Right ventricle myocardium superior (tissue), 1 donor: ENCODE measurements around the gene PITPNM3. TPM values are rescaled to one million over a fixed set of nuclear protein-coding genes. Genes with fewer than 3 reads are reported as not detected.
A peak's percentile ranks its signal among the peaks of the same experiment; 100 is the strongest.
"Not testable (repeated sequence)": the region's sequence is repeated elsewhere in the genome, so short reads cannot be mapped to it uniquely, and the experiment has no call there.

Source experiments
- ATAC-seq: fragments of 200-7000 bp; cut with Tn5 transposase; one replicate; pipeline ENCODE4 v1.9.1; 2020; ENCODE audit warnings: mild to moderate bottlenecking; ENCODE audit not compliant: poor library complexity
- DNase-seq: peaks from one replicate; pipeline ENCODE4 v3.0.0-alpha.2; 2020
- intact Hi-C: fragments of 100-400 bp; cut with DNase I; formaldehyde crosslinking; loops from one replicate; pipeline ENCODE4 v1.11.2; 2022
- total RNA-seq: library from RNA; stranded (reverse); fragmentation: NEBNext Ultra II Directional; extraction: Animal tissue kit (Norgen Biotek cat#: 25700); gene quantifications from one replicate; pipeline ENCODE4 v1.2.1, GENCODE V29; 2021
- donor health status: DM: no; HTN: yes; CAD: no; lungs with severe emphysema.

PITPNM3 gene
- total RNA-seq, 1 donor from 2014 or later: 0.27 TPM

DNA sequence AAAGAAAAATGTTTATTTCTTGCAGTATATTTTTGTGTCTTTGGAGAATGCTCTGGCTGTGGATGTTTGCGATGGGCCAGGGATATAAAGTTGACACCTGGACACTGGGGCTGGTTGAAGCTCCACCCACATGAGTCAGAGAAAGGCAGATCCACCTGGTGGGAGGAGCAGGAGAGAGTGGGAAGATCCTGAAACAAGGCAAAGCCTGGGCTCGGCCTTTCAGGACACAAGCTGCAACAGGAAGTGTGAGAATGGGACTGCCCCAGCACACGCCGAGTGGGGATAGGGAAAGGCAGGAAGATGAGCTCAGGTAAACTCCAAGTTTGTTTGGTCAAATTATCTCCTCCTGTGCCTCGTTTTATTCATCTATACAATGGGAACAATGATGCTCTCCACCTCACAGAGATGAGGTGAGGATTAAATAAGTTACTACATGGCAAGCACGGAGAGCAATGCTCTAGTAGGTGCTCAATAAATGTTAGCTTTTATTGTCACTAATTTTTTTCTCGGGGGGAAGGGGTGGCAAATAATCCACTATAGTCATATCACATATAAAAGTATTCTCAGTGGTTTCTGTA lies 21.4 kb upstream of the PITPNM3 start:
- ATAC-seq: no peak

GRCh38 chr17:6576038-6576785 lies 19.9 kb upstream of the PITPNM3 start:
- intact Hi-C loops: no loop called here
- ATAC-seq (no peak), DNase-seq (no peak)

More for the DNA sequence above, 21.4 kb upstream of the PITPNM3 start:
- no peak for DNase-seq
- intact Hi-C loops: no loop called here

DNA sequence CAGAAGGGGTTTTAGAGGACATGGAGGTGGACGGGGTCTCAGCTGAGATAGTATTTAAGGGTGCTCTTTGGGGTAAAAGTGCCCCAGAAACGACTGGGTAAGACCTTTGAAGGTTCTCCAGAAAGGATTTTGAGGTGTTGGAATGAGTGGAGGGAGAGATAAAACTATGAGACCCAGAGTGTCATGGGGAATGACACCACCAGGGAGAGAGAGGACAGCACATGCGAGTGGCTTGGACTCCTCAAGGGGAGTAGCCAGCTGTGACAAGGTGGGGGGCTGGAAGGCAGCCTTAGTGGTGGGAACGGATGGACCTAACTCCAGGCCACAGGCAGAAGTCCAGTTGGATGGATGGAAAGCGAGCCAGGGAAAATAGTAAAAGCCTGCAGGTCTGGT lies 19.2 kb upstream of the PITPNM3 start:
- DNase-seq (no peak), ATAC-seq (no peak)
- intact Hi-C loops: no loop called here

DNA sequence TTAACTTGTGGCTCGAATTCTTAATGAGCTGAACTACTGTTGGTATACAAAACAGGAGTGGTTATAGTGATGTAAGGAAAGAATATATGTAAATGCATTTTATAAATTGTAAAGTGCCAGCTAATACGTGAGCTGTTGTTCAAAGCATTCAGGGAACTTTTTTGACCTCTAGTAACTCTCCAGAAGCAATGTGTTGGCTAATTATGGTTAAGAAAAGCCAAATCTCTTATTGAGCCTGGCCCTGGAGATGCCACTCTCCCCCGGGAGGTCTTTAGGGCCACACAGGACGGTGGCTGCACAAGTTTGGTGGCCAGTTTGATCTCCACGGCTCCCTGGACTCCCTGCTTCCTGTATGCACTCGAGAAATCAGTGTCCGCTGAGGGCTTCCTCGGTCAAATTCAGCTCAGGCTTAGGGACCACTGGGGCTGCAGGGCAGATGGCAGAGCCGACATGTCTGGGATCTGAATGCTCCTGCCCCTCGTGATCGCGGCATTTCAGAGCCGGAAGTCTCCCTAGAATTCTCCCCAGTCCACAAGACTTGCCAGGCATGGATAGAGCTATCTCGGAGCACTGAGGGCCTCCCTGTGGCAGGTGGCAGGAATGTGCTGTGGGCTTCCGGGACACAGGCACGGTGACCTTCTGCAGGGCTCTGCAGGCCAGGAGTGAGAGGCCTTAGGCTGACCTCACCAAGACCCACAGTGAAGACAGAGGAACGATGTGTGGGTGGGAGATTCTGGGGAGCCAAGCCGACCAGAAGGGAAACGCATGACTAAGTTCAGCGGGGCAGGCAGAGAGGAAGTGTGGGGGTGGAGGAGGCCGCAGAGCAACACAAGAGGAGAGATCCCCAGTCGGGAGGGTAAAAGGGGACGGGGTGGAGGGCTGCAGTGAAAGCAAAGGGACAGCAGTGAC lies 18.6 kb upstream of the PITPNM3 start:
- intact Hi-C loops: no loop called here
- ATAC-seq (peak; percentile 78), DNase-seq (no peak)

GRCh38 chr17:6573982-6574686 lies 17.8 kb upstream of the PITPNM3 start:
- ATAC-seq: no peak
- intact Hi-C loops: no loop called here
- DNase-seq: no peak

DNA sequence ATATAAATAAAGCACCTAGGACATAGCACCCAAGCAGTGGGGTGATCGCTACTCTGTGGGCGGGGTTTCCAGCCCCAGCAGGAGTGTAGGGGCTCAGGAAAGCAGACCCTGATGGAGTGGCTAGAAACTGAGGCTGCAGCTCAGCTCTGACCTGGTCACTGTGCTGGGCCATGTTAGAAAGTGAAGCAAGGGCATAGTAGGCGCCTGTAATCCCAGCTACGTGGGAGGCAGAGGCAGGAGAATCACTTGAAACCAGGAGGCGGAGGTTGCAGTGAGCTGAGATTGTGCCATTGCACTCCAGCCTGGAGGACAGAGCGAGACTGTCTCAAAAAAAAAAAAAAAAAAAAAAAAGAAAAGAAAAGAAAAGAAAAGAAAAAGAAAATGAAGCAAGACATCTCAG lies 17.1 kb upstream of the PITPNM3 start:
- DNase-seq, intact Hi-C loops, ATAC-seq: not testable (repeated sequence)

- ATAC-seq (no peak), DNase-seq (no peak)
- intact Hi-C loops: no loop called here
These were observed 16.6 kb upstream of the PITPNM3 start for GRCh38 chr17:6572972-6573370.

DNA sequence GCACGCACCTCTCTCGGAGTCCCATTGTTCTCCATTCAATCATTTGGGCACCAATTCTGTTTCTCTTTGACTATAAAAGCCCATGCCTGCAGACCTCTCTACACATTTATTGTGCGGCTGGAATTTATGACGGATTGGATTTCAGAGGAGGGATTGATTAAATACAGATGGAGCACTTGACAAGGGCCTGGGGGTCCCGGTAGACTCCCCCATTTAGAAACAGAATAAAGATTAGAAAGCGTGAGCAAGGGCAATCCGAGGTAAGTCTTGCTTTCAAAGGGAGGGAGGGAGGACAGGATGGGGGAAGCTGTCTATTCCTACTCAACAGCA lies 15.1 kb upstream of the PITPNM3 start:
- no peak for DNase-seq
- intact Hi-C loops: no loop called here
- ATAC-seq: no peak

GRCh38 chr17:6570731-6571451 lies 14.5 kb upstream of the PITPNM3 start:
- intact Hi-C loops: no loop called here
- DNase-seq: no peak
- no peak for ATAC-seq

DNA sequence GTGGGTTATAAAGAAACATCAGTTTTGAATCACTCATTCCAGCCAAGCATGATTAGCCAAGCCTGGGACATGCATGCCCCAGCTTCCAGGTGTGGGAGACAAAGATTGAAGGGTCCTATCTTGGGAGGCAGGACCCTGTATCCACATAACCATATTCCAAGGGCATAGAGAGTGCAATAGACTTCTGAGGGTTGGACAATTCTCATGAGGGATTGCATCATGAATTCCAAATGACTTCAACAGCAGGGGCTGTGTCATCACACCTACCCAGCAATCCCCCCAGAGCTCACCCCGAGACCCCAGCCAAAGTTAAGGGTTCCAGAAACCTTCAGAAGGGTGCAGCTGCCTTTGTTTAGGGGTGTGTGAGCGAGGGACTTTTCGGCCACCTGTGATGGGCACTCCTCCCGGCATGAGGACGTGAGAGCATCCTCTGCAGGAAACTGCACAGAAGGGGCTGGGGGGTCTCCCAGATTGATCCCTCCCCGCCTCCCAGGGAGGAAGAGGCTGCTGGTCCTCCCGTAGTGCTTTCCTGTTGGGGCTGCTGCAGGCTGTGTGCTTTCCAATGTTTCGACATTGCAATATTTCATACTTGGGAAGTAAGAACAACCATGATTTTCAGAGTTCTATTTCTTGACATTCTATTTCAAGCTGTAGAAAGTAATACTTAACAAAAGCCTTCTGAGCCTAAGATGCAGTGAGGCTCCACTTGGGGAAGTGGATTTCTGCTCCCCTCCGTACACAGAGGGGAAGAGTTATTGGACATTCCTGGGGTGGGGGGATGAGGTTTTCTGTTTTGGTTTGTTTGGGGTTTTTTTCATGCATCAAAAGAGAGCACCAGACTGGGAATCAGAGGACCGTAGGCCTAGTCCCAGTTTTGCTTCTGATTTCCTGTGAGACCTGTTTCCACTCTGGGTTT lies 13.3 kb upstream of the PITPNM3 start:
- intact Hi-C loops: no loop called here
- DNase-seq: no peak
- no peak for ATAC-seq

DNA sequence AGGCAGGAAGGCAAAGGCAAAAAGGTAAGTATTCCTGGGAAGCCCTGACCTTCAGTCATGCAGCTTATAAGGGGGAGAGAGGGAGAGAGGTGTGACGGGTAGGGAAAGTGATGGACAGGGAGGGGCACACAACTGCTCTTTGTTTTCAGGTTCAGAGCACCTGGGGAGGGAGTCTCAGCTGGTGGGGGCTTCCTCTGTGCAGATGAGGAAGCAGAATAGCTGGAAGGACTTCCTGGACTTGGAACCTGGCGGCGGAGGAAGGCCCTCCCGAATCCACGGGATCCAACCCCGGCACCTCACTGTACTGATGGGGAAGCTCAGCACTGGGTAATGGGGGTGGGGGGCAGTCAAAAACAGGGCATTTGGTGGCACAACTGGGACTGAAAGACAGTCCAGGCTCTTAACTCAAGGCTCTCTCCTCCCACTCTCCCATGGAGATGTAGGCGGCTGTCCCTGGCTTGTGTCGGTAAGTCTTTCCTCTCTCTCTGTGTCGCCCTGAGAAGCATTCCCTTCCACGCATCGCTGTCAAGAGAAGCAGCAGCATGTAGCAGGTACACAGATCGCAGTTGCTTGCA lies 11.9 kb upstream of the PITPNM3 start:
- ATAC-seq (no peak), DNase-seq (no peak)
- intact Hi-C loops: no loop called here

DNA sequence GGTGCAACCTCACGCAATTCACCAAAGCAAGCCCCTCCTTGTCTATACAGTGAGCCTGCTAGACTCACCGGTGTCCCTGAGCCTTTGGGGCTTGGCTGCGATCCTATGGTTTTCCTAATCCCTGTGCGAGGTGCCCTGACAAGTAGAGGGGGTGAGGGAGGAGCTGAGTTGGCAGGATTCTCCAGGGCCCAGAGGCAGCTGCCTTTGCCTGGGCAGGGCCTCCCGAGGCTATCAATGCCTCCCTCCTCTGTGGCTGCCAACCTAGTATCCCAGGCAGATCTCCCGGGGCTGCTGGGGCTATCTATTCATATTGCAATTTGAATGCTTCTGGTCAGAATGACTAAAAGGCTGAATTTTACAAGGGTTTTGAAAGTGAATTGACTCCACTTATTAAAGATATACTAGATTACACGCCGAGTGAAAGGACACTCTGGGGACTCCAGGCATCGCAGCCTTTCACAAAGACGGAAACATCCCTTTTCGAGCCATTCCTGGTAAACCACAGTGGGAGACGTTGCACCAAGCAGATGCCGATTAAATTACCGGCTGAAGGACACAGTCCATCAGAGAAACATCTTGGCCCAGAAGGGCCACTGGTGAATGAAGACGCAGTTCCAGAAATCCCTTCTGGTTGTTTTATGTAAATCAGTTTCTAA lies 11.3 kb upstream of the PITPNM3 start:
- ATAC-seq (no peak), DNase-seq (no peak)
- intact Hi-C loops: no loop called here

DNA sequence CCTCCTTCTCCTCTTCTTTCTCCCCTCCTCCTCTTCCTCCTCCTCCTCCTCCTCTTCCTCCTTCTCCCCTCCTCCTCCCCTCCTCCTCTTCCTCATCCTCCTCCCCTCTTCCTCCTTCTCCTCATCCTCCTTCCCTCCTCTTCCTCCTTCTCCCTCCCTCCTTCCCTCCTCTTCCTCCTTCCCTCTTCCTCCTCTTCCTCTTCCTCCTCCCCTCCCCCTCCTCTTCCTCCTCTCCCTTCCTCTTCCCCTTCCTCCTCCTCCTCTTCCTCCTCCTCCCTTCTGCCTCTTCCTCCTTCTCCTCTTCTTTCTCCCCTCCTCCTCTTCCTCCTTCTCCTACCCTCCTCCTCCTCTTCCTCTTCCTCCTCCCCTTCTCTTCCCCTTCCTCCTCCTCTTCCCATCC lies 5.1 kb upstream of the PITPNM3 start:
- no peak for DNase-seq
- intact Hi-C loops: no loop called here
- ATAC-seq: no peak

DNA sequence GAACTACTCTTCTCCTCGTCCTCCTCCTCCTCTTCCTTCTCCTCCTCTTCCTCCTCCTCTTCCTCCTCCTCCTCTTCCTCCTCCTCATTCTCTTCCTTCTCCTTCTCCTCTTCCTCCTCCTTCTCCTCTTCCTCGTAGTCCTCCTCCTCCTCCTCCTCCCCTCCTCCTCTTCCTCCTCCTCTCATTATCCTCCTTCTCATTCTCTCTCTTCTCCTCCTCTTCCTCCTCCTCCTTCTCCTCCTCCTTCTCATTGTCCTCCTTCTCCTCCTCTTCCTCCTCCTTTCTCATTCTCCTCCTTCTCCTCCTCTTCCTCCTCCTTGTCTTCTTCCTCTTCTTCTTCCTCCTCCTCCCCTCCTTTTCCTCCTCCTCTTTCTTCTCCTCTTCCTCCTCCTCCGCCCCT lies 4.1 kb upstream of the PITPNM3 start:
- intact Hi-C loops: no loop called here
- ATAC-seq: no peak
- no peak for DNase-seq

GRCh38 chr17:6559753-6560215 lies 3.4 kb upstream of the PITPNM3 start:
- no peak for ATAC-seq
- intact Hi-C loops: loop anchor here (10.0 kb wide), 1 partner anchor 85 kb away; no protein-coding TSS in a partner anchor
- DNase-seq: no peak

DNA sequence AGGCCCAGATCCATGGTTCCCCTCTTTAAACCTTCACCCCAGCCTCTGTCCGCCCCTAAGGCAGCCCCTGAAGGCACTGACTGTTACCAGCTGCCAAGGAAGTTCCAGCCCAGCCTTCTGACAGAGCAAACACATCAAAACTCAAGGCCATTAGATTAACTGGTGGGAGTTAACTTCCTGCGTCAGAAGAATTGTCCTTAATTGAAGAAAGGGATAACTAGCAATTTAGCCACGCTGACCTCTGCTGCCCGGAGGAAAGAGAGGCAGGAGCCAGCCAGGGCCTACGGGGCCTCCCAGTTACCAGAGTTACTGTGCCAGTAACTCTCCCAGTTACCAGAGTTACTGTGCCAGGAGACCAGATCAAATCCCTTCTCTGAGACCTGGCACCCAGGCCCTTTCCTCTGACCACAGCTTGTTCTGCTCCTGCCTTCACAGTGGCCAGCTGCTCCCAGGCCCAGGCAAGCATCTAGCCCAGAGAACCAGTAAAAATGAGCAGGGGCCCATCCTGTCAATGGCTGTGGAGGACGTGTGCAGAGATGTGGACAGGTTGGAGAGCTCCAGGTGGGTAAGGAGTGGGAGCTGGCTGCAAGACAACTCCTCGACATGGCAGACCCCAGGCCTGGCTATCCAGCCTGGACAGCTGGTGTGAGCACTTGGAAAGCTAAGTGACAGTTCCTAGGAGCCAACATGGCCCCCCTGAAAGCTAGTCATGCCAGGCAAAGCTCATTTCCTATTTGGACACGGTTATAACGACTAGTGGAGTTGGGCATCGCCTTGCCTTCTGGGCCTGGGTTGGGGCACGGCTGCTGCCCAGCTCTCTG lies 2.8 kb upstream of the PITPNM3 start:
- ATAC-seq (no peak), DNase-seq (no peak)
- intact Hi-C loops: loop anchor here (10.0 kb wide), 1 partner anchor 84 kb away; no protein-coding TSS in a partner anchor
